IPS-18c (cell line): ENCODE measurements around the gene PPP1R7.

Source experiments
- H3K4me3 ChIP-seq: 2 replicates; pipeline ENCODE4 v1.7.0; 2013; ENCODE audit warnings: low read depth, mild to moderate bottlenecking, low read length, moderate library complexity; ENCODE audit not compliant: insufficient read depth
- H3K9me3 ChIP-seq: one replicate; pipeline ENCODE4 v1.6.1; 2013; ENCODE audit warnings: mild to moderate bottlenecking, low read length, moderate library complexity; ENCODE audit not compliant: control insufficient read depth, insufficient read depth

Gene PPP1R7

DNA sequence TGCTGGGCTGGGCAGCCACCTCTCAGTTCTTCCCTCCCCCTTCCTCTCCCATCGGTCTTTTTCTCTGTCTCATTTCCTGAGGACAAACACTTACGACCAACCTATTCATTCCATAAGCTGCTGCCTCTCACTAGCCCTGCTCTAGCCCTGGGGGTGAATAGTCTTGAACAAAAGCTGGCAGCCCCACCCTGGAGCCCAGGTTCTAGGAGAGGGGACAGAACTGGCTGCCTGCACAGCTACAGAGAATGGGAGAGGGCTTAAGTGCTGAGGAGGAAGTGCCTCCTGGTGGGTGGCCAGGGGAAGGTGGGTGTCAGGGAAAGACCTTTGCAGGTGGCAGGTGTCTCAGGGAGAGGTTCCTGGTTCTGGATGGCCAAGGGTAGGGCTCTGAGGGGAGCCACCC, 61.0 kb downstream of the PPP1R7 start:
- no peak overlapping the region for H3K4me3 ChIP-seq

DNA sequence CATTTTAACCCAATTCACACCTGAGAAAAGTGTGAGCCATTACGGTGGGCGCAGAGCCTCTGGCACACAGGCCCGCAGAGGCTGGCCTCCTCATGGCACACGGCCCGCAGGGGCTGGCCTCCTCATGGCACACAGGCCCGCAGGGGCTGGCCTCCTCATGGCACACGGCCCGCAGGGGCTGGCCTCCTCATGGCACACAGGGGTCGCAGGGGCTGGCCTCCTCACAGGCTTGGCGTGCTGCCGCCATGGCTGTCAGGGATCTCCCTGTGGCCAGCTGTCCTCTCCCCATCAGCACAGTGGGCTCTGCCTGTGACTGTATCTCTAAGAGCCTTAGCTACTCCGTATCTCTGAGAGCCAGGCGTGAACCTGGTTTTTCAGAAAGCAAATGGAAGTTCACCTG, 62.8 kb downstream of the PPP1R7 start:
- Histone ChIP-seq H3K9me3 (no peaks in the 10 kb centered on the region), H3K4me3 (no peak overlapping the region)

More for the DNA sequence above, 61.0 kb downstream of the PPP1R7 start:
- no peaks in the 10 kb centered on the region for H3K9me3 ChIP-seq

DNA sequence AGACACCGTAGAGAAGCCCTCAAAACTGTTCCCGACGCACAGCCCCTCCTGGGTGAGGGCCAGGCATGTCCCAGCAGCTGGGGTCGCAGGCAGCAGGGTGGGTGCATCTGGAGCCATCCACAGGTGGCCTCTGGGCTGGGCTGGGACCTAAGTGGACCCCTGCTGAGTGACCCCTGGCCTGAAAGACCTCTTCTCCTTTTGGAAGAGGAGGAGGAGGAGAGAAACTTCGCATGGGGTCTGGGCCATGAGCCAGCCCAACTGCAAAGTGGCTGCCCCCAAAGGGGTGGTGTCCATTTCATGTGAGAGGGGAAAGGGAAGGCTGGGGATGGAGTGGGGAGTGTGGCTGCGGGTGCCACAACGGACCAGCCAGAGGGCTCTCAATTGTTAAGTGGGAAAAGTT, 63.3 kb downstream of the PPP1R7 start:
- Histone ChIP-seq H3K4me3 (no peak overlapping the region), H3K9me3 (no peaks in the 10 kb centered on the region)

DNA sequence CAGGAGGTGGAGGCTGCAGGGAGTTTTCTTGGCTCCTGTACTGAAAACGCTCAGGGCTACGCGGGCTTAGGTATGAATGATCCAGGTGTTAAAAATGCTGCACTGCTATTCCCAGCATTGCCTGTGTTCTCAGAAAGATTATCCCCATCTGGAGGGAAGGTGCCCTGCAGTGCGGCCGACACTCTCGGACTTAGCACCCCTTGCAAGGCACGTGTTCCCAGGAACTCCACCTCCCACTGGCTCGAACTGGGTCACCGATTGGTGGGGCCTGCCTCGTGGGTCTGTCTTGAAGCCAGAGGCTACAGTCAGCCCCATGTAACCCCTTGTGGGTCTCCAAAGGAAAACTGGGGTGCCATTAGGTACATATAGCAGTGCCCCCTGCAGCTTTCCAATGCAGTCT, 63.9 kb downstream of the PPP1R7 start:
- no peaks in the 10 kb centered on the region for H3K9me3 ChIP-seq
- H3K4me3 ChIP-seq: no peak overlapping the region

DNA sequence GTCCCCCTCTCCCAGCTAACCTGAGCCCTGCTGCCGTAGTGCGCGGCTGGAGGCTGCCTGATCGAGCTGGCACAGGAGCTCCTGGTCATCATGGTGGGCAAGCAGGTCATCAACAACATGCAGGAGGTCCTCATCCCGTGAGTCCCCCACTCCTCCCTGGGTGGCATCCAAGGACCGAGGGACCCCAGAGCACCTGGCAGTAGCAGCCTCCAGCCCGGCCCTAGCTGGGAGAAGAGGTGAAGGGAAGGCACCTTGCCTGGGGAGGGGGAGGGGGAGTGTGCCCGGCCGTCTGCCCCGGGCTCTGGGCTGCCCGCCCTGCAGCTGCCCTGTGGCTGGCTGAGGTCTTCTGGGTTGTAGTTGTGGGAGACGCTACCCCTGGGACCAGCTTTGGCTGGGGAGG, 64.5 kb downstream of the PPP1R7 start:
- Histone ChIP-seq H3K9me3 (no peaks in the 10 kb centered on the region), H3K4me3 (no peak overlapping the region)

DNA sequence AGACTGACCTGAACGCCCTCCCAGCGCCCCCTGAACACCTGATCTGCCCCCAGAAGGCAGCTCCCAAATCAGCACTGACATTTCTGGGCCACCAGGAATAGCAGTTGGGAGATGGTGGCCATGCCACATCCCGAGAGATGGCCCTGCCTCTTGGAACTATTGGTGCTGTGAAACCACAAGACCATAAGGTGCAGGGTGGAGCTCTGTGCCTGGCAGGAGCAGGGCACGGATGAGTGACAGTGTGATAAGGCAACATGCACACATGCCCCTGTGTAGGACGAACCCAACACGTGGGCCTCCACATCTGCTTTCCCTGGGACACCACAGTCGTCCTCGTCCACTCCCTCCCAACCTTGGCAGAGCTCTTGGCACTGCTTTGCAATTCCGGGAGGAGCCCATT, 65.2 kb downstream of the PPP1R7 start:
- H3K4me3 ChIP-seq: no peak overlapping the region

DNA sequence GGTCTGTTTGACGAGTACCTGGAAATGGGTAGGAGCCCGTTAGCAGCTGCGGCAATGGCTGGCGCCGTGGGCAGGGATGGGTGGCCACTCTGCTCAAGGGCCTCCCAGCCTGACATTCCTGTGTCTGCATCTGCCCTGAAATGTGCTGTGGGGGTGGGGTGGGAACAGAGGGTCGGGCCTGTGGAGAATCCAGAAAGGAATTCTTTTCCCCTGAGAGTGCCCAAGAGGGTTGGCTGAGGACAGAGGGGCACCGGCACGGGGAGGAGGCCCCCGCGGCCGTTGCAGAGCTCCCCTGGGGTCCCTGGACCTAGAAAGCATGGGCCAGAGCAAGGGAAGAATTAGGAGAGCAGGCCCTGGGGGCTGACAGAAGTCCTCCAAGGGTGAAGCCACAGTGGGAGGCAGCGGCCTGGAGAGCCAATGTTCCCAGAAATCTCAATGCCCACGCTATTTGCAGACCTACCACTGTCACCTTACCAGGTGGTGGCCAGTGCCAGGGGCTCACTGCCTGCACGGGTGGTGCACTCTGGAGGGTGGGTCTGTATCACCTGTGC, 66.0 kb downstream of the PPP1R7 start:
- Histone ChIP-seq H3K9me3 (no peaks in the 10 kb centered on the region), H3K4me3 (no peak overlapping the region)

More for the DNA sequence above, 65.2 kb downstream of the PPP1R7 start:
- H3K9me3 ChIP-seq: no peaks in the 10 kb centered on the region

DNA sequence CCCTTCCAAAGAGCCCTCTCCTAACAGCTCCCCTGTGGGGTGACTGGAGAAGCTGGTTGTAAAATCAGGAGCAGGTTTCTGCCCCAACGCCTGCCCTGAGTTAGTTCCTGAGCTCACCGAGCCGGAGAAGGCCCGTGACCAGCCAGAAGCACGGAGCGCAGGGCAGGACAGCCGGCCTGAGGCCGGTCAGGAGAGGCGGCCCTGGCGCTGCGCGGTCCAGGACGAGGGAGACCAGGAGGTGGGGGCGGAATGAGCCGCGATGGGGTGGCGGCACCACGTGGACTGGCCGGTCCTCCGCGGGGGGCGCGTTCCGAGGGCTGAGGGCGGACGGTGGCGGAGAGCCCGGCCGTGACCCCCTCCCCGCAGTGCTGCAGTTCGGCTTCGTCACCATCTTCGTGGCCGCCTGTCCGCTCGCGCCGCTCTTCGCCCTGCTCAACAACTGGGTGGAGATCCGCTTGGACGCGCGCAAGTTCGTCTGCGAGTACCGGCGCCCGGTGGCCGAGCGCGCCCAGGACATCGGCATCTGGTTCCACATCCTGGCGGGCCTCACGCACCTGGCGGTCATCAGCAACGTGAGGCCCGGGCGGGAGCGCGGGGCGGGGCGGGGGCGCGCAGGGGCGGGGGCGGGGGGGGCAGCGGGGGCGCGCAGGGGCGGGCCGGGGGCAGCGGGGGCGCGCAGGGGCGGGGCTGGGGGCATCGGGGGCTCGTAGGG, 67.2 kb downstream of the PPP1R7 start:
- no peaks in the 10 kb centered on the region for H3K9me3 ChIP-seq
- H3K4me3 ChIP-seq: peak overlapping the region; percentile 56

DNA sequence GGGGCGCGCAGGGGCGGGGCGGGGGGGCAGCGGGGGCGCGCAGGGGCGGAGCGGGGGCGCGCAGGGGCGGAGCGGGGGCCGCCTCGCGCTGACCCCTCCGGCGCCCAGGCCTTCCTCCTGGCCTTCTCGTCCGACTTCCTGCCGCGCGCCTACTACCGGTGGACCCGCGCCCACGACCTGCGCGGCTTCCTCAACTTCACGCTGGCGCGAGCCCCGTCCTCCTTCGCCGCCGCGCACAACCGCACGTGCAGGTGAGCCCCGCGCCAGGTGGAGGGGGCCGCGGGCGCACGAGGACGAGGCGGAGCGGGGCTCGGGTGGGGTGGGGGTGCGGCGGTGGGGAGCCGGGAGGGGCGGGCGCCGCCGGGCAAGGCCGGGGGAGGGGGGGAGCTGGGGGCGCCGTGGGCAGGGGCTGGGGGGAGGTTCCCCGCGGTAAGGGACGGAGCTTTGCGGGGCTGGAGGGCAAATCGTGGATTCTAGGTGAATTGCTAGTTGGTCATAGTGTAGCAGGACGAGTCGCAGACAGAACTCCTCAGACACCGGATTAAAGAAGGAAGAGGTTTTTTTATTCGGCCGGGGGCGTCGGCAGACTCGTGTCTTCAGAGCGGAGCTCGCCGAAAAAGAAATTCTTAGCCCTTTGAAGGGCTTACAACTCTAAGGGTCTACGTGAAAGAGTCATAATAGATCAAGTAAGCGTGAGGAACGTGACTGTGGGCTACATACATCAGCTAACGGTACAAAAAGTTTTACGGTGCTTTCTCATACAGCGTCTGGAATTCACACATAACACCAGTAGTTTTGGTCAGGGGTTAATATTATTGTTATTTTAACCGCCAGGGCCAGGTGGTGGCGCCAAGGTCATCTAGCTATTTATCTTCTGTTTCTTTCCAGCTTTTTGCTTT, 68.1 kb downstream of the PPP1R7 start:
- H3K4me3 ChIP-seq: peak overlapping the region; percentile 32
- no peaks in the 10 kb centered on the region for H3K9me3 ChIP-seq

DNA sequence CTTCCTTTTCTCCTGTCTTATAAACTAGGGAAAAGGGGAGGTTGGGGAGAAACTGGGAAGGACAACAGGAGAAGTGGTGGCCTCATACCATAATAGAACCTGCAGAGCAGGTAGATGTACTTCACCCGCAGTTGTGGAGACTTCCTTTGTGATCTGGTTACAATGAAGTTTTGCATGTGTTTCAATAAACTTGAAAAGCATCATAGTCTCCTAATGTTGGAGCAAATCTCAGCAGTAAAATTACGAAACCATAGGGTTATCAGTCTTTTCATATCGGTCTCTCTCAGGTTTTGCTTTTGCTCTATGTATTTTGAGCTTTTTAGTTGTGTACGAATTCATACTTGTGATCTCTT, 68.7 kb downstream of the PPP1R7 start:
- Histone ChIP-seq H3K9me3 (no peaks in the 10 kb centered on the region), H3K4me3 (peak overlapping the region; percentile 32; the same call in 1 of the 2 replicates)

DNA sequence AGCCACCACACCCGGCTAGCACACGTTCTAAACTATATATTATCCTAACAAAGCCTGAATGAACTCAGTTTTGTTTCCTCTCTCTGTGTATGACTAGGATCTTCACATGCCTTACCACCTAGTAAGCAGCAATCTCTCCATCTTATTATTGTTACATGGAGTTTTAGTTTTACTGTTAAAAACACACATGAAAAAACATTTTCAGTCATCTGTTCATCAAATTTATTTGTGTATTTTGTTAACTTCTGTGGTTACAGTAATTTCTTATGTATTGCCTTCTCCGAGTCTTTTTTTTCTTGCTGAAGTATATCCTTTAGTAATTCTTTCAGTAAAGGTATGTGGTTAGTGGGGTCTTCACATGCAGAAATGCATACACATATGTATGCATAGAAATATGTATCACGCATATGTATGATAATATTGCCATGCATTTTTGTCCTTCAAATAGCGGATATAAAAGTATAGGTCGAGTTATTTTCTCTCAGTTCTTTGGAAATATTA, 69.6 kb downstream of the PPP1R7 start:
- H3K4me3 ChIP-seq: no peak overlapping the region
- H3K9me3 ChIP-seq: no peaks in the 10 kb centered on the region

DNA sequence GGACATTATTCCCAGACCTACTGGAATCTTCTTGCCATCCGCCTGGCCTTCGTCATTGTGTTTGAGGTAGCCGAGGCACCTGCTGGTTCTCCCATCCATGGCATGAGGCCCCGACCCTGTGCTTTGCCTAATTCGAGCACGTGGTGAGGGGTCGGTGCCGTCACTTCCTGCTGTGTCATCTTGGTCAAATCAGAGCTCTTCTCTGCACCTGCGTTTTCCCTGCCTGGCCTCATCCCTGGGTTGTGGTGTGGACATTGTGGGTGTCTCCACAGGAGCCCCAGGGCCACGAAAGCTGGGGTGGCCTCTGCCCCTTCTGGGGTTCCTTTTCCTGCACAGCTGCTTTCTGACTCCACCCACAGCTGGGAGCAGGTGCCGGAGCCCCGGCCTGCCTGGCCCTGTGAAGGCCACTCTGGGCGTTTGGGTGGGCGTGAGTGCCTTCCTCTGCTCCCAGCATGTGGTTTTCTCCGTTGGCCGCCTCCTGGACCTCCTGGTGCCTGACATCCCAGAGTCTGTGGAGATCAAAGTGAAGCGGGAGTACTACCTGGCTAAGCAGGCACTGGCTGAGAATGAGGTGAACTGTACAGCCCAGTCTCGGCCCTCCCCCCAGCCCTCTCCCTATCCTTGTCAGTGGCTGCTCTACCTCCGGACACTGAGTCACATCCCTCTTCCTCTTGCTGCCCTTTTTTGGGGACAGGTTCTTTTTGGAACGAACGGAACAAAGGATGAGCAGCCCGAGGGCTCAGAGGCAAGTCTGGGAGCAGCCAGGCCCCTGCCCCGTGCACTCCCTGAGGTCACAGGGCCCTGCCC, 73.1 kb downstream of the PPP1R7 start:
- H3K9me3 ChIP-seq: no peaks in the 10 kb centered on the region
- no peak overlapping the region for H3K4me3 ChIP-seq

DNA sequence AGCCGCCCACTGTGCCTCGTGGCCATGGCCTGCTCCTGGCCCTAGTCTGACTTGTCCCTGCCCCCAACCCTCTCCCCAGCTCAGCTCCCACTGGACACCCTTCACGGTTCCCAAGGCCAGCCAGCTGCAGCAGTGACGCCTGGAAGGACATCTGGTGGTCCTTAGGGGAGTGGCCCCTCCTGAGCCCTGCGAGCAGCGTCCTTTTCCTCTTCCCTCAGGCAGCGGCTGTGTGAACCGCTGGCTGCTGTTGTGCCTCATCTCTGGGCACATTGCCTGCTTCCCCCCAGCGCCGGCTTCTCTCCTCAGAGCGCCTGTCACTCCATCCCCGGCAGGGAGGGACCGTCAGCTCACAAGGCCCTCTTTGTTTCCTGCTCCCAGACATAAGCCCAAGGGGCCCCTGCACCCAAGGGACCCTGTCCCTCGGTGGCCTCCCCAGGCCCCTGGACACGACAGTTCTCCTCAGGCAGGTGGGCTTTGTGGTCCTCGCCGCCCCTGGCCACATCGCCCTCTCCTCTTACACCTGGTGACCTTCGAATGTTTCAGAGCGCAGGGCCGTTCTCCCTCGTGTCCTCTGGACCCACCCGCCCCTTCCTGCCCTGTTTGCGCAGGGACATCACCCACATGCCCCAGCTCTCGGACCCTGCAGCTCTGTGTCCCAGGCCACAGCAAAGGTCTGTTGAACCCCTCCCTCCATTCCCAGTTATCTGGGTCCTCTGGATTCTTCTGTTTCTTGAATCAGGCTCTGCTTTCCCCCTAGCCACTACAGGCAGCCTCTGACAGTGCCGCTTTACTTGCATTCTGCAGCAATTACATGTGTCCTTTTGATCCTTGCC, 74.0 kb downstream of the PPP1R7 start:
- H3K4me3 ChIP-seq: no peak overlapping the region
- H3K9me3 ChIP-seq: no peaks in the 10 kb centered on the region

DNA sequence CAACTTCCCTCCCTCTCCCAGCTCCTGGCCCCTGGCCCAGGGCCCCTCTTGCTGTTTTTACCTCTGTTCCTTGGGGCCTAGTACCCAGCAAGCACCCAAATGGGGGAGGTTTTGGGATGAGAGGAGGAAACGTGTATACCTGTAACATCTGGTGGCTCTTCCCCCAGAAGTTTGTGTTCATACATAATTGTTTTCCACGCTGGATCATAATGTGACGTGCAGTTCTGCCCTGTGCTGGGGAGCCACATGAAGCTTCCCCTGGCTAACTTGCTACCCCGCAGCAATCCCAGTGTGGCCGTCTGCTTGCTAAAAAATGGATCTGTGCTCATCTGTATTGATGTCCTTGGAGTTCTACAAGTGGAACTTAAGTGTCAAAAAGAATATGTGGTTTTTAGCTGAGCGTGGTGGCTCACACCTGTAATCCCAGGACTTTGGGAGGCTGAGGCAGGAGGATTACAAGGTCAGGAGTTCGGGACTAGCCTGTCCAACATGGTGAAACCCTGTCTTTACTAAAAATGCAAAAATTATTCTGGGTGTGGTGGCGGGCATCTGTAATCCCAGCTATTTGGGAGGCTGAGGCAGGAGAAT, 74.7 kb downstream of the PPP1R7 start:
- Histone ChIP-seq H3K9me3 (no peaks in the 10 kb centered on the region), H3K4me3 (no peak overlapping the region)

DNA sequence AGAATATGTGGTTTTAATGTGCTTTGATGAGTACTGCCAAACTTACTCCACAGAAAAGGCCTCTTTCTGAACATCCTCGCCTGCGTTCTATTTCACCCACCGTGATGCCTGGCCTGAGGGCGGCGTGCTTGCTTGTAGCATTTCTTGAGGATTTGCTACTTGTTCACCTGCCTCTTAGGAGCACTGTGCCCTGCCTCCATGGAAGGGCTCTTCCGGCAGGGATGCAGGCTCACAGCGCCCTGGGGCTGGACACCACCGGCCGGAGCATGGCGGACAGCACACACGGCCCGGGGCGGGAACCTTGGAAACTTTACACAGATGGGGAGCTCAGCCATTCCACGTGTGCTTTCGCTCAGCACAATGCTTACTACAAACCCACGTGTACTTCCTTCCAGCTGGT, 75.3 kb downstream of the PPP1R7 start:
- Histone ChIP-seq H3K4me3 (no peak overlapping the region), H3K9me3 (no peaks in the 10 kb centered on the region)

DNA sequence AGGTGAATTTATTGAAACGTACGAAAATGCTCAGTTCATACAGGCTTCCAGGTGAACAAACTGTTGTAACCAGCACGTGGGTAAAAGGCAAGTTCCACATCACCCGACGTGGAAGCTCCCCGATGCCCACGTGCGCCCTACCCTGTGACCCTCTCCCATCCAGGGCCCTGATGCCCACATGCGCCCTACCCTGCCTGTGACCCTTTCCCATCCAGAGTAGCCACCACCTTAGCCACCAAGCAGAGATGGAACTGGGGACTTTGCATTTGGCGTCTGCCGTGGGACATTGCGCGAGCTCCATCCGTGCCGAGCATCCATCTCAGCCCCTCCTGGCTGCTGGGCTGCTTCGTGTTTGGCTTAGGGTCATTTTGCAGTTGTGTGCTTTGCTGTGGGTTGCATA, 75.7 kb downstream of the PPP1R7 start:
- H3K4me3 ChIP-seq: no peak overlapping the region
- no peaks in the 10 kb centered on the region for H3K9me3 ChIP-seq
